T47D (cell line): ENCODE measurements around the gene ING5.

Source experiments
- DNase-seq, 2 experiments: peaks; one replicate each; pipeline versions ENCODE4 v3.0.0 to v3.0.0-alpha.2; 2011 to 2012; ENCODE audit warnings: low read depth in 1 of 2, low spot score in 1 of 2
- JUND ChIP-seq: IDR thresholded peaks from 2 replicates; pipeline ENCODE4 v1.6.1; 2012; ENCODE audit warnings: low read depth
- in situ Hi-C: cut with HindIII; loops from 2 replicates; pipeline ENCODE4 v1.10.0; 2016; ENCODE audit warnings: low sequenced_read_pairs, low pct_unique_long_range_greater_than_20kb

The ING5 gene

GRCh38 chr2:241775223-241776177 lies 73.7 kb downstream of the ING5 start:
- DNase-seq, result no peak
- no peak for TF ChIP-seq JUND
- in situ Hi-C loops, result no loop called here

DNA sequence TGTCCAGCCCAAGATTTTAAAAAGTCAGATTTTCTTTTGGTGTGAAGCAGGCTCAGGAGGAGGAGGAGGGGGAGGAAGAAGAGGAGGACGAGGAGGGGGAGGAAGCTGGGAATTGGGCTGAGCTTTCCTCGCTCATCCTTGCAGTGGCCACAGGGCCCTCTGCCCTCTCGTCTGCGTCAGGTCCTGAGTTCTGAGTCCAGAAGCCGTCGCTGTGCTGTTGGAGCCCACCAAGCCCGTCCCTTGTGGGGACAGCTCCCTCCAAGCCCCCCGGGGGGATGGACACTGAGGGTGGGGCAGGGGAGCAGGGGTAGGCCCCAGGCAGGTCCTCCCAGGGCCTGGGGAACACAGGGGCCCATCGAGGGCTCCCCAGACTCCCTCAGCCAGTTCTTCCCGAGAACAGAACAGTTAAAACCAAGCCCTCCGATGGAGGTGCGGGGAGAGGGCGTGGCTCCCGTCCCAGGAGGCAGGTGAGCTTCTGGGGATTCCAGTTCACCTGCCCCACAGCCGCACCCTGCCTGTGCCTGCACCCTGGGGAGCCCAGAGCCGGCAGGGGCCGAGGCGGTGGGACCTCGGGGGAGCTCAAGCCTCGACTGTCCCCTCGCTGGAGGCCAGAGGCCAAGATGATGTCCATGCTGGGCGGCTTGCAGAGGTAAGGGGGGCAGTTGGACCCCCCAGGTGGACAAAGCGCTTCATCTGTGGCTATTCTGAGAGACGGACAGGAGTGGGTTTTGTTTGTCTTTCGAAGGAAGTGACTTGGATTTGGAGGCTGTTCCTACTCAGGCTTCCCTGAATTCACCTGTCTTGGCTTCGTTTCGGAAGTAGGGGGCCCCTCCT lies 74.7 kb downstream of the ING5 start, which contains the start of gene GAL3ST2:
Gene GAL3ST2 (plus strand): TSS at position 487 of the 834 bp plus-strand sequence. CDS start 134 bp downstream, at position 621.
- DNase-seq, result no peak
- in situ Hi-C loops, result no loop called here
- TF ChIP-seq JUND, result no peak

GRCh38 chr2:241777170-241777685 lies 75.4 kb downstream of the ING5 start:
- in situ Hi-C loops, result no loop called here
- DNase-seq, result no peak
- TF ChIP-seq JUND, result no peak

DNA sequence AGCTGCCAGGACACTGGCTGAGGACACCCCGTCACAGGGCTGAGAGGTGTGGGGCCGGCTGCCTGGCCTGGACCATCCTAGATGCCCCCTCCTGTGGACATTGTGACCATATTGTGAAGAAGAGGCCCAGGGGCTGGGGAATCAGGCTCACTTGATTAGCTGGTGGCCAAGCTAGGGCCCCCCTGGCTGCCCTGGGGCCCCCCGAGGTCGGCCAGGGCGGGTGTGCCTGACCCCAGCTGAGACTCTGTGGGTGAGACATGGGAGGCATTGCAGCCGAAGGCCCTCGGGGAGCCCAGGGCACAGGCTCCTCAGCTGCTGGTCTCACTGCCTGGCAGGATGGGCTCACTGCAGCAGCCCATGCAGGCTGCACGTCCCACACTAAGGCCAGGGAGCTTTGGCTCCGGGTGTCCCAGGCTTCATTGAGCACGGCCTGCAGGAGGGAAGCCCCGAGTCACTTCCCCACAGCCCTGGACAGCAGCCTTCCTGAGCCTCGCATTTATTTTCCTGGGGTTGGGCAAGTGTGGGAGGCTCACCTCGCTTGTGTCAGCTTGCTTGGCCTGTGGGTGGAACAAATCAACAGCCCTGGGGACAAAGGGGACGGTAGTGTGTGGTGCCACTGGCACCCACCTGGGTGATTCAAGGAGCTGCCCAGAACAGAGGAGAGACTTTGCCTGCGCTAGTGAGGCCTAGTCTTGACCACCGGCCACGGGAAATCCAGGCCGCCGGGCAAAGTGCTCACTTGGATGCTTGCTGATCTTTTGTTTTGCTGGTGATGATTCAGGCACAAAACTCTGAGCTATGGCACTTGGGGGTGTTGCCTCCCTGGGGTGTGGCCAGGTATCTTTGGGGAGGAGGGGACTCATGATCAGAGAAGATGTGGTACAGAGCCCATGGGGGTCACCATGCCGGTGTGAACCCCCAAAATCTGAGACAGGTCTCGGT lies 76.1 kb downstream of the ING5 start:
- in situ Hi-C loops, result no loop called here
- TF ChIP-seq JUND, result no peak

More for the DNA sequence above, 76.1 kb downstream of the ING5 start:
- DNase-seq, result no peak
